GM19099 (cell line): ENCODE data around the gene PROK2.

Experiments used
- POLR2A ChIP-seq: IDR thresholded peaks from 3 replicates; pipeline ENCODE4 v1.6.1; 2011; ENCODE audit warnings: low read depth; ENCODE audit not compliant: insufficient read length; ENCODE audit errors: extremely low read depth

PROK2 gene

GRCh38 chr3:71801986-71802385, 17.0 kb upstream of the PROK2 start:
- TF ChIP-seq POLR2A = no peak

- no peak for TF ChIP-seq POLR2A
These were observed 15.1 kb upstream of the PROK2 start for GRCh38 chr3:71800023-71800422.

GRCh38 chr3:71797455-71797854, 12.5 kb upstream of the PROK2 start:
- TF ChIP-seq POLR2A = no peak

- TF ChIP-seq POLR2A = no peak
These were observed 11.3 kb upstream of the PROK2 start for GRCh38 chr3:71796290-71796689.

GRCh38 chr3:71791634-71792033, 6.7 kb upstream of the PROK2 start:
- no peak for TF ChIP-seq POLR2A

- no peak for TF ChIP-seq POLR2A
These were observed 5.0 kb upstream of the PROK2 start for GRCh38 chr3:71789922-71790321.

- TF ChIP-seq POLR2A = no peak
These were observed 3.0 kb upstream of the PROK2 start for GRCh38 chr3:71787851-71788405.

GRCh38 chr3:71786551-71786950, 1.6 kb upstream of the PROK2 start:
- TF ChIP-seq POLR2A = no peak

- no peak for TF ChIP-seq POLR2A
These were observed 1.2 kb upstream of the PROK2 start for GRCh38 chr3:71786217-71786549.

GRCh38 chr3:71785532-71786216, 726 bp upstream of the PROK2 start:
- TF ChIP-seq POLR2A = no peak

- no peak for TF ChIP-seq POLR2A
These were observed 591 bp downstream of the PROK2 start for GRCh38 chr3:71784201-71784913.

GRCh38 chr3:71783152-71783551, 1.8 kb downstream of the PROK2 start:
- TF ChIP-seq POLR2A = no peak

GRCh38 chr3:71780430-71780829, 4.5 kb downstream of the PROK2 start:
- TF ChIP-seq POLR2A = no peak

GRCh38 chr3:71779674-71780377, 5.1 kb downstream of the PROK2 start:
- TF ChIP-seq POLR2A = no peak

- no peak for TF ChIP-seq POLR2A
These were observed 6.6 kb downstream of the PROK2 start for GRCh38 chr3:71778353-71778752.

GRCh38 chr3:71776538-71776937, 8.4 kb downstream of the PROK2 start:
- TF ChIP-seq POLR2A = no peak
